Mesendoderm (in vitro differentiated cells): ENCODE measurements around the gene IGF1R. TPM values are rescaled to one million over a fixed set of nuclear protein-coding genes. Genes with fewer than 3 reads are reported as not detected.

ENCODE experiments used
- DNase-seq: peaks from one replicate; pipeline ENCODE4 v3.0.0; 2013
- H2AK5ac ChIP-seq: 2 replicates; pipeline ENCODE4 v1.6.1; 2013; ENCODE audit warnings: low read length, inconsistent platforms
- H2BK120ac ChIP-seq: 2 replicates; pipeline ENCODE4 v1.6.1; 2013; ENCODE audit warnings: low read depth, mild to moderate bottlenecking, low read length, moderate library complexity, mixed read lengths
- H2BK15ac ChIP-seq: replicated peaks from 2 replicates; pipeline ENCODE4 v1.6.1; 2013; ENCODE audit warnings: low read depth, mild to moderate bottlenecking, moderate library complexity
- H2BK5ac ChIP-seq: 2 replicates; pipeline ENCODE4 v1.6.1; 2013; ENCODE audit warnings: low read length, inconsistent platforms
- H3K18ac ChIP-seq: 2 replicates; pipeline ENCODE4 v1.6.1; 2013; ENCODE audit warnings: mild to moderate bottlenecking, low read length, mixed read lengths
- H3K23ac ChIP-seq: one replicate; pipeline ENCODE4 v1.6.1; 2013; ENCODE audit warnings: low read length
- H3K27ac ChIP-seq: 2 replicates; pipeline ENCODE4 v1.5.1; 2013; ENCODE audit warnings: low read depth, mild to moderate bottlenecking, inconsistent platforms, low read length, moderate library complexity
- H3K27me3 ChIP-seq: 2 replicates; pipeline ENCODE4 v1.6.1; 2013; ENCODE audit warnings: low read length, control low read depth, mild to moderate bottlenecking, inconsistent platforms; ENCODE audit not compliant: insufficient read depth, poor library complexity
- H3K36me3 ChIP-seq: 2 replicates; pipeline ENCODE4 v1.6.1; 2013; ENCODE audit warnings: low read length, inconsistent platforms; ENCODE audit not compliant: control insufficient read depth, insufficient read depth
- H3K4ac ChIP-seq: one replicate; pipeline ENCODE4 v1.6.1; 2013; ENCODE audit warnings: low read depth, mild to moderate bottlenecking, low read length, moderate library complexity
- H3K4me1 ChIP-seq: 2 replicates; pipeline ENCODE4 v1.6.1; 2013; ENCODE audit warnings: low read depth, low read length, inconsistent platforms; ENCODE audit not compliant: control insufficient read depth
- H3K4me2 ChIP-seq: 2 replicates; pipeline ENCODE4 v1.6.1; 2013; ENCODE audit warnings: low read length
- H3K4me3 ChIP-seq: 2 replicates; pipeline ENCODE4 v1.5.1; 2013; ENCODE audit warnings: mild to moderate bottlenecking, low read length
- H3K56ac ChIP-seq: one replicate; pipeline ENCODE4 v1.6.1; 2013; ENCODE audit warnings: low read length
- H3K79me1 ChIP-seq: 2 replicates; pipeline ENCODE4 v1.6.1; 2013; ENCODE audit warnings: low read length, inconsistent platforms
- H3K79me2 ChIP-seq: 2 replicates; pipeline ENCODE4 v1.6.1; 2013; ENCODE audit warnings: mild to moderate bottlenecking, low read length; ENCODE audit not compliant: control insufficient read depth, insufficient read depth
- H3K9ac ChIP-seq: 2 replicates; pipeline ENCODE4 v1.6.1; 2013; ENCODE audit warnings: low read length, inconsistent platforms
- H4K5ac ChIP-seq: one replicate; pipeline ENCODE4 v1.6.1; 2013; ENCODE audit warnings: low read length
- H4K8ac ChIP-seq: one replicate; pipeline ENCODE4 v1.6.1; 2013; ENCODE audit warnings: low read depth, mild to moderate bottlenecking, control low read depth, low read length, moderate library complexity
- WGBS: extraction: QIAGEN DNeasy Blood & Tissue Kit; methylation state at CpG from one replicate; pipeline ENCODE4 v1.1.7; 2013; ENCODE audit warnings: low lambda C conversion rate, missing lambda C conversion rate; ENCODE audit not compliant: insufficient coverage; ENCODE audit errors: extremely low coverage; 5-methylcytosine and 5-hydroxymethylcytosine counted together
- polyA plus RNA-seq, 2 experiments: library from polyadenylated mRNA; stranded (reverse); fragments of 200-250 nt; gene quantifications; one replicate each; pipeline ENCODE4 v1.2.3, GENCODE V29; 2013

The IGF1R gene
- polyA plus RNA-seq (2013, experiment 1 of 2): 42.5 TPM
- 43.6 TPM for polyA plus RNA-seq (2013, experiment 2 of 2)

DNA sequence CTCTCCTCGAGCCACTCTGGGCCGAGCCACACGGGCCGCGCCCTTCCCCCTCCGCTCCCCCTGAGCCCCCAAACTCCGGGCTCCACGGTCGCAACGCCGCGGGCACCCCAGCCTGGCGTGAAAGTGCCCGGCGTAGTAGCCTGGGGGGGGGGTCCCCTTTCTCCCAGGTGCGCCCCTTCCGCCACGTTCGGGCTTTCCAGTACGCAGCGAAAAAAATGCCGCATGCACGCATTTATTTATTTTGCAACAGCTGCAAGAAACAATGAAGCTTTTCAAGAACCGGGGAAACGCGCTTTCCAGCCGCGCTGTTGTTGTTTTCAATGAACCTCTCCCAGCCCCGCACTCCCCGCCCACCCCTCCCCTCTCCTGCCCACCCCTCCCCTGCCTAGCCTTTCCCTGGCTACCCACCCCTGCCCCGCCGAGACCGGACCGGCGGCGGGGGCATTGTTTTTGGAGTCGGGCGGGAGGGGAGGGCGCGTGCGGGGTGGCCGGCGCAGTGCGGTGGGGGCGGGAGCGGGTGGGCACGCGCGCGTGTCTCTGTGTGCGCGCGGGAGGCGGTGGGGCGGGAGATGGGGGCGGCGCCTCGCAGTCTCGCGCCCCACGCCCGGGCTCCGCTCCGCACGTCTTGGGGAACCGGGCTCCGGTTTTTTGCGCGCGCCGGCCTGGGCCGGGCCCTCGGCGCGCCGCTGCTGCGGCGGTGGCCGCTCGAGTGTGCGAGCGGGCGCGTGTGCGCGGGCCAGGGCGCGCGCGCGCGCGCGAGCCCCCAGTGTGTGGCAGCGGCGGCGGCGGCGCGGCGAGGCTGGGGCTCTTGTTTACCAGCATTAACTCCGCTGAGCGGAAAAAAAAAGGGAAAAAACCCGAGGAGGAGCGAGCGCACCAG, at the start of gene IGF1R:
Gene IGF1R, plus strand, starts transcription at position 766 of the 880 bp plus-strand sequence. CDS start 1,043 bp downstream, outside the sequence.
- Histone ChIP-seq H3K36me3 (no peaks in the 10 kb centered on the region), H3K56ac (peak within 1 kb of the TSS; percentile 93), H3K23ac (peak within 1 kb of the TSS; percentile 1), H4K8ac (peak within 1 kb of the TSS; percentile 89), H3K27me3 (no peaks in the 10 kb centered on the region), H2BK120ac (peak within 1 kb of the TSS; percentile 99), H4K5ac (no peak within 1 kb of the TSS), H3K4me3 (peak within 1 kb of the TSS; percentile 66), H3K4me2 (peak within 1 kb of the TSS; percentile 4), H3K9ac (peak within 1 kb of the TSS; percentile 82), H3K79me2 (peaks cover 38% of the 10 kb centered on the region), H2BK15ac (peak within 1 kb of the TSS; percentile 66), H2BK5ac (no peak within 1 kb of the TSS), H3K18ac (peak within 1 kb of the TSS; percentile 98), H2AK5ac (no peak within 1 kb of the TSS), H3K4ac (peak within 1 kb of the TSS; percentile 93), H3K4me1 (peaks cover 2% of the 10 kb centered on the region), H3K79me1 (no peaks in the 10 kb centered on the region), H3K27ac (peak within 1 kb of the TSS; percentile 90)
- WGBS: no CpG with 5 or more reads among the region's 106 CpGs
- peak; percentile 93 for DNase-seq

DNA sequence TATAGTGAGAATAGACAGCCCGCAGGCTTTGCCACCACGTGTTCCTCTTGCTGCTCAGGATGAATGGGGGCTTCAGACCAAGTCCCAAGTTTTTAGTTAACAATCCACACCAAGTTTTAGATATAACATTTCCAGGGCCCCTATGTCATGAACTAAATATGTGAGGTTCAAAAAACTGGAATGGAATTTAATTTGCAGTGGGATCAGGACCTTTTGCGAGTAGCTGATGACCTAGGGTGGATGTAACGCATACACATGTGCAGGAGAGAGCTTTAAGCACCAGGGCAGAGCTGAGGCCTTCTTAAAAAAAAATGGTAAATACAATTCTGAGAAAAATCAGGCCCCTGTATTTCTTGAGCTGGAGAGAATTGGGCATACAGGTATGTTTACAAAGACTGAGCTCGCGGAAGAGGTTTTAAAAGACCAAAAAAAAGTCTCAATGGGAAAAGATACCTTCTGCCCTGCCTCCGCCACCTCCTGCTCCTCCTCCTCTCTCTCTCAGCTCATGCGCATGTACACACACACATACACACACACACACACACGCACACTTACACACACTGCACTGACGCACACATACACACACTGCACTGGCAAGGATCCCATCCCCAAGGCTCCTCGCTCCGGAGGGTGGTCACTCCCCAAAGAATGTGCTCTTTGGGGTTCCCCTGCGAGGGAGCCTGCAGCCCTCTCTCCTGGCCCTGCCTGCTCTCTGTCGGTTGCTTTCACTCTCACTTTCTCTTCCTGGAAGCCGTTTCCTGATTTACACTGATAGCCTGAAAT, 48.2 kb upstream of the IGF1R start:
- Histone ChIP-seq H3K27ac (no peak overlapping the region), H4K8ac (no peak overlapping the region), H3K79me1 (no peaks in the 10 kb centered on the region), H3K18ac (no peak overlapping the region), H3K56ac (peak overlapping the region; percentile 75), H3K4ac (no peak overlapping the region), H2BK15ac (no peak overlapping the region), H3K4me3 (no peak overlapping the region), H3K4me2 (peak overlapping the region; percentile 35), H3K79me2 (no peaks in the 10 kb centered on the region), H3K36me3 (no peaks in the 10 kb centered on the region), H4K5ac (no peak overlapping the region), H2BK5ac (no peak overlapping the region), H2BK120ac (no peak overlapping the region), H3K4me1 (peaks cover 2% of the 10 kb centered on the region), H3K23ac (no peak overlapping the region), H2AK5ac (no peak overlapping the region), H3K9ac (peak overlapping the region; percentile 43), H3K27me3 (no peaks in the 10 kb centered on the region)
- DNase-seq: peak; percentile 47
- WGBS: no CpG with 5 or more reads among the region's 15 CpGs

DNA sequence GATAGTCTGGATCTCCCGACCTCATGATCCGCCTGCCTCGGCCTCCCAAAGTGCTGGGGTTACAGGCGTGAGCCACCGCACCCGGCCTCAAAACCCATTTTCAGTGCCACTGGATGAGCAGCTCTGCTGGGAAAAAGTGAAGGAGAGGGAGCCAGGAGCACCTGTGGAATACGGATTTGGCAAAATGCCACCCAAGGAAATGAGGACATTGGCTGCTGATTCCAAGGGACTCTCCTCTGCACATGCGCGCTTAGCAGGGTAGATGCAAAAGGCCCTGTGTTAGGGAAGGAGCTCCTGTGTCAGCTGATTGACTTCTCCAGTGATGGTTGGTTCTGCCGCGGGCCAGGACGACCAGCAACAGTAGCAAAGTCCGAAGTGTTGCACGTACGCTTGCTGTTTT, 43.4 kb upstream of the IGF1R start:
- Histone ChIP-seq H3K27ac (no peak overlapping the region), H3K4me2 (no peak overlapping the region), H3K9ac (no peak overlapping the region), H4K5ac (no peak overlapping the region), H3K27me3 (no peaks in the 10 kb centered on the region), H3K18ac (no peak overlapping the region), H3K23ac (no peak overlapping the region), H3K36me3 (no peaks in the 10 kb centered on the region), H3K4me1 (peaks cover 4% of the 10 kb centered on the region), H3K56ac (no peak overlapping the region), H3K79me1 (no peaks in the 10 kb centered on the region), H3K79me2 (no peaks in the 10 kb centered on the region), H3K4ac (no peak overlapping the region), H2BK5ac (no peak overlapping the region), H3K4me3 (no peak overlapping the region), H4K8ac (no peak overlapping the region), H2AK5ac (no peak overlapping the region), H2BK15ac (no peak overlapping the region), H2BK120ac (no peak overlapping the region)
- no peak for DNase-seq
- WGBS: no CpG with 5 or more reads among the region's 15 CpGs

DNA sequence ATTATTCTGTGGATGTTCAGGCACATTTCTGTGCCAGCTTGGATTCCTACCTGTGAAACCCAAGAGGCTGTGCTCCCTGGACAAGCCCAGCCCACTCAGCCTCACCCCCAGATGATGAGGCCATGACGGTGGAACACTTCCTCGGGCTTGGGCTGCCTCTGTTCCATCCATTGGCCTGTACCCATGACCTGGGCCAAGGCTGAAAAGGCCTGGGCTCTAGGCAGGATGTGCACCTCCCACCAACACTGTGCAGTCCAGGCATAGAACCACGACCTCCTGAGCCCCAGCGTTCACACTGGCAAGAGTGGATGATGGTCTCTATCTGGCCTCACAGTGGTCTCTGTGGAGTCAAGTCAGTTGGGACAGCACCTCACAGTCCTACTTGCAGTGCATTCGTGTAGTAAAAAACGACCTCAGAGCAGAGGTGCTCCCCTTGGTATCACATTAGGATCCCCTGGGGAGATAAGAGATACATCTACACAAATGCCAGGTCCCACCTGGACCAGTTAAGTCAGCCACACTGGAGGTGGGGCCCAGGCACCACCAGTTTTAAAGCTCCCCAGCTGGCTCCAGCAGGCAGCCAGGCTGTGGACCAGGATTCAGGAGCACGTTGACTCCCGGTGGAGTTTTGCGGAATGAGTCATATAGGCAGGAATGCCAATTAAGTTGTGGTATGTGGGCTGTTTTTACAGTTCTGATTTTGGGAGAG, 39.0 kb upstream of the IGF1R start:
- H2BK15ac ChIP-seq: no peak overlapping the region
- no peaks in the 10 kb centered on the region for H3K79me1 ChIP-seq
- H3K27ac ChIP-seq: no peak overlapping the region
- H3K4me1 ChIP-seq: peaks cover 2% of the 10 kb centered on the region
- no peak overlapping the region for H2BK120ac ChIP-seq
- H3K23ac ChIP-seq: peak overlapping the region; percentile 50
- DNase-seq: peak; percentile 92
- H3K4ac ChIP-seq: no peak overlapping the region
- H3K27me3 ChIP-seq: no peaks in the 10 kb centered on the region
- H3K36me3 ChIP-seq: no peaks in the 10 kb centered on the region
- H3K56ac ChIP-seq: peak overlapping the region; percentile 9
- no peak overlapping the region for H3K4me2 ChIP-seq
- H4K8ac ChIP-seq: no peak overlapping the region
- H4K5ac ChIP-seq: no peak overlapping the region
- H3K18ac ChIP-seq: no peak overlapping the region
- whole genome bisulfite sequencing: no CpG with 5 or more reads among the region's 9 CpGs
- H2BK5ac ChIP-seq: no peak overlapping the region
- no peaks in the 10 kb centered on the region for H3K79me2 ChIP-seq
- no peak overlapping the region for H3K9ac ChIP-seq
- peak overlapping the region; percentile 44 for H2AK5ac ChIP-seq
- no peak overlapping the region for H3K4me3 ChIP-seq

DNA sequence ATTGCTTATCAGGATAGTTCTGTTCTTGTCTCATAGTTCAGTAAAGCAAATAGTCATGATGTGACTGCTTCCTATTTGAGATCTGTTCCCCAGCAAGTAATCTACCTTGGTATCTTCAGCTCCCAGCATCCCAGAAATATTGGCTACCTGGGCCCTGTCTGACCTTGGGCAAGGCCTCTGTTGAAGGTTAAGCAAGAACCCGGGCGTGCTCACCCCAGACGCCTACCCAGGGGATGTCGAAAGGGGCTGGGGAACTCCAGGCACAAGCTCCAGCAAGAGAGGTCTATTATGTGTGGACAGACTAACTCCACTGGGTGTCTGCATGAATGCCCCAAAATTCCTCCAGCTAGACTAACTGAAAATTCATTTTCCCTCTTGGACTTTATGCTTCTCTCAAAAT, 37.3 kb upstream of the IGF1R start:
- no peak for DNase-seq
- WGBS: no CpG with 5 or more reads among the region's 4 CpGs
- H3K27ac ChIP-seq: no peak overlapping the region

More for the DNA sequence above, 37.3 kb upstream of the IGF1R start:
- Histone ChIP-seq H4K8ac (no peak overlapping the region), H3K4ac (no peak overlapping the region), H4K5ac (no peak overlapping the region), H3K9ac (no peak overlapping the region), H2AK5ac (no peak overlapping the region), H3K36me3 (no peaks in the 10 kb centered on the region), H3K27me3 (no peaks in the 10 kb centered on the region), H3K4me2 (no peak overlapping the region), H3K56ac (no peak overlapping the region), H3K79me1 (no peaks in the 10 kb centered on the region), H3K4me1 (peaks cover 2% of the 10 kb centered on the region), H3K4me3 (no peak overlapping the region), H3K79me2 (no peaks in the 10 kb centered on the region), H2BK5ac (no peak overlapping the region), H3K18ac (no peak overlapping the region), H2BK15ac (no peak overlapping the region), H3K23ac (no peak overlapping the region), H2BK120ac (no peak overlapping the region)
